GM18907 (cell line): ENCODE data around the gene CNTROB.

Experiments
- ATAC-seq: cut with Tn5 transposase; IDR thresholded peaks from one replicate; pipeline ENCODE4 v1.9.1; 2021; ENCODE audit warnings: mild to moderate bottlenecking, moderate library complexity; ENCODE audit not compliant: unreplicated experiment

The CNTROB gene

DNA sequence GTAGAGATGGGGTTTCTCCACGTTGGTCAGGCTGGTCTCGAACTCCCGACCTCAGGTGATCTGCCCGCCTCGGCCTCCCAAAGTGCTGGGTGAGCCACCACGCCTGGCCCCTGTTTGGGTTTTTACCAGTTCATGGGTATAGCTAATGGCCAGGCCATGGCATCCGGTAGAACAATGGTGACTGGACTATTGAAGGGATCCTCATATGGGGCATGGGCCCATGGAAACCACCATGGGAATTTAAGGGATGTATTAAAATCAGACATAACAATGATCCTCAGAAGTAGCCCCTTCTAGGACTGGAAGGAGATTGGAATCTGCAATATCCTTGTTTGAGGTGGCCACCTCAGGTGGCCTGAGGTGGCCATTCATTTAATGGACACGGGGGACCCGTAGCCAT, 52.9 kb downstream of the CNTROB start:
- ATAC-seq = no peak

DNA sequence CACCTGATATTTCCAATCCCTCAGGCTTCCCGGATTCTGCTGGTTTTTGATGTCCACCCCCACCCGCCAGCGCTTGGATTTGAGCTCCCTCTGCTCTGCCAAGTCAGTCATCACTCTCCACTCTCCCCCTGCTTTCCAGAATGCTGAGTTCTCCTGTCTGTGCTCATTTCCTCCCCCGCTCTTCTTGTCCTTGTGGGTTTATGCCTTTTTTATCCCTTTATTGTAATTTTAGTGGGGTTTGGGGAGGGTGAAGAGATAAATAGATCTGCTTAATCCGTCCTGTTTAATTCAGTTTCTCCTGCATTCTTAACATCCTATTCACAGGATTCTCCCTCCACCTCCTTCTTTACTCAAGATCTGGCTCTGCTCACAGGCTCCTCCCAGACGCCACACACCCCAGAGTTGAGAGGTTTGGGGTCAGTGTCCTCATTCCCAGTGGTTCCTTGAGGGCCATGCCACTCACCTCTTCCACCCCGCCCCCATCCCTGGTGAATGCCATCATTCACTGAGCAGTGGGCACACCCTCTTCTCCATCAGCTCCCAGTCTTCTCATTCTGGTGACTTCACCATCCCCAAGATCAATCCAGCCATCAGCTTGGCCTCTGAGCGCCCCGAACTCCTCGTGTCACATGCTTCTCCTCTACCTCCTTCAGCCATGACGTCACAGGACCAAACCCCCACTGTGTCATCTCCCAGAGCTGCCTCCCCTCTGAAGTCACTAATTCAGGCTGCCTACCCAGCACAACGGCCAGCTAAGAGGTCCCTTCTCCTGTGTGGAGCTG, 55.3 kb downstream of the CNTROB start:
- no peak for ATAC-seq

DNA sequence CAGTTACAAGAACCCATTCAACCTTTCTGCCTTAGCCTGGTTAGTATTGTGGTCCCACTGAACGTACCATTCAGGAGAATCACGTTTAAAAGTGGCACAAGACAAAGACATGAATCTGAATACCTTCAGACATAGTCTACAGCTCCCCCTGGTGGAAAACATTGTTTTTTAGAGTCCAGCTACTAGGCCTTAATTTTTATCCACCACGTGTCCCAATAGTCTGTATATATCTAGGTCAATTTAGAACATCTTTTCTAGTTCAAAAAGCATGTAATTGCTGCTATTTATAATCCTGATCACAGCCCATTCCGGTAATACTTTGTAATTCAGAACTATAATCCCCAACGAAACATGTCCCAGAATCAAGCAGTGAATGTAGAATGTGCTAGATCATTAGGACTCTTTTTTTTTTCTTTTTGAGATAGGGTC, 56.8 kb downstream of the CNTROB start:
- ATAC-seq = no peak

DNA sequence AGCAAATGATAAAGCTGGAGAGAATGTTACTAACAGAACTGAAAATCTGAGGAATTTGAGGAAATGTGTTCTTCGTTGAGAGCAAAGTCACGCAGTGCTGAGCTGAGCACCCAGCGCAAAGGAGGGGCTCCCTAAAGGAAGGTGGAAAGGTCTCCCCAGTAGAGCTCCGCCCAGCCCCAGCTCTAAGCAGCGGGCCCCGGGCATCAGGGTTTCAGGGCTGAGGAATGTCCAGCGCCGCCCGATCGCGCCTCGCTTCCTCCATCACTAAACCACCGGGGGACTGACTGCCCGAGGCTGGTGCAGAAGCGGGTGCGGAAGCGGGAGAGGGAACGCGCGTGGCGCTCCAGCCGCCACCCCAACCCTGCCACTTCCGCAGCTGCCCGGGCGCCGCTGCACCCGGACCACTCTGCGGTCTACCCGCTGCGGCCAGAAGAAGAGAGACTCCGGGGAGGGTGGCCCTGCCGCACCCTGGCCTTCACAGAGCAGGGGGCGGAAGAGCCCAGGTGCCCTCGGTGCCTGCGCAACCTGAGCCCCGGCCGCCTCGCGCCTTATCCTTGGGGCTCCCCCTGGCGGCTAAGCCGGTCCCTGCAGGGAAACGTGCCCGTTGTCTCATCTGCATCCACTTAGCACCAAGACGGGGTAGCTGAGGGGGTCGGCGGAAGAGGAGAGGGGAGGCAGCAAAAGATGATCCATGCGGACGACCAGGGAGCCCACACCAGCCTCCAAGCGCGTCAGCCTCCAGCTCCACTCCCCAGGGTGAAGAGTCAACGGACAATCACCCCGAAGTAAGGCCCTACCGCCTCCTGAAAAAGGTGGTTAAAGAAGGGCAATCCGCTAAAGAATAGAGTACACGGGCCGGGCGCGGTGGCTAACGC, 58.0 kb downstream of the CNTROB start:
- peak; percentile 81 for ATAC-seq

DNA sequence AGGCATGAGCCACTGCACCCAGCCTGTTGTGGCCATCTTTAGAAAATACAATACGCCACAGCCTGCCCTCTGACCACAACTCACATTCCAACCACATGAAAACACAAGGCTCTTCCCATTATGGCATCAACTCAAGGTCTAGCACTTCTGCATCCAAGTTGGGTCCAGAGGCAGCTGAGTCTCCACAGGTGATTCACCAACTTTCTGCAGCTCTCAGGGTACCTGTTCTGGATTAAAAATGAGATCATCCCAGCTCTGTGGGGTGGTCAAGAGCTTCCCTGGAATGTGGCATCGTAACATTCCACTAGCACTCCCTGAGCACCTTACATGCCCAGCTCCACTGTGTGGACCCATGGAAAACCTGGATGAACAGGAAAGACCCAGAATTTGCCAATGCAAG, 60.5 kb downstream of the CNTROB start:
- ATAC-seq = no peak

DNA sequence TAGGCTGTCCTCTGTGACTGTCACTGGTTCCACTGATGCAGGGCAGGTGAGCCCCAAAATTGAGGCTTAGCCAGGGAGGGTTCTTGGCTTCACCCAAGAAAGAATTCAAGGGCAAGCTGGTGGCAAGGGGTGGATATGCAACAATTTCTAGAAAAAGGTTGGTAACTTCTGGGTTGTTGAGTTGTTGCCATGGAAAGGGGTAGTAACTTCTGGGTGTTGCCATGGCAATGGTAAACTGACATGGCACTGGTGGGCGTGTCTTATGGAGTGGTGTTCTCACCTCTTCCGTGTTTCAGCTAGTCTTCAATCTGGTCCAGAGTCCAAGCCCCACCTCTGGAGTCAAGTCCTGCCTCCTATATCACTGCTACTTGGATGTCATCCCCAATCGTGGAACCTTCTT, 60.9 kb downstream of the CNTROB start:
- no peak for ATAC-seq

DNA sequence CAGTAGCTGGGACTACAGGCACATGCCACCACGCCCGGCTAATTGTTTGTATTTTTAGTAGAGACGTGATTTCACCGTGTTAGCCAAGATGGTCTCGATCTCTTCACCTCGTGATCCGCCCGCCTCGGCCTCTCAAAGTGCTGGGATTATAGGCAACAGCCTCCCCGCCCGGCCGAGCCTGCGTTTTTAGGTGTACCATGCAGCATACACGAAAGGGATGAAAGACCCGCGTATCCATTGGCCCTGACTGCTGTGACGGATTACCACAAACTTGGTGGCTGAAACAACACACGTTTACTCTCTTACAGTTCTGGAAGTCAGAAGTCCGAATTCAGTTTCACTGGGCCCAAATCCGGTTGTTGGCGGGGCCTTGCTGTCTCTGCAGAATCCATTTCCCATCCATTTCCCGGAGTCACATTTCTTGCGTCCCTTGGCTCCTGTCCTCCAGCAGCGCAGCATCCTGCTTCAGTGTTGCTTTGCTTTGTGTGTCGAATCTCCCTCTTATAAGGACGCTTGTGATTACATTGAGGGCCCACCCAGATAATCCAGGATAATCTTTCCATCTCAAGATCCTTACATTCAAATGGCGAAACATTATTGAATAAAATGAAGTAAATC, 62.1 kb downstream of the CNTROB start:
- no peak for ATAC-seq

DNA sequence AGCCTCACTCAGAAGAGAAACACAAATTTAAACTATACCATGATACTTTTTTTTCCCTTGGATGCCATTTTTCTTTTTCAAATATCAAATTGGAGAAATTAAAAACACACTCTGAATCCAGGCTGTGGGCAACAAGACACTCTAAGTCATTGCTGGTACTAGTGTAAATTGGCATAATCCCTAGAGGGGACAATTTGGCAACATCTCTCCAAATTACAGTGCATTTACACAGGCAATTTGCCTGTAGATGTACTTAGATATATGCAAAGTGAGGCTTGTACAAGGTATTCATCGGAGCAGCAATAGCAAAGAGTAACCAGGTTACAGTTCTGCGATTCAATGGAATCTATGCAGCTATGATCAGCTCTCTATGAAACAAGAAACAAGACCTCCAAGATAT, 63.7 kb downstream of the CNTROB start:
- no peak for ATAC-seq

DNA sequence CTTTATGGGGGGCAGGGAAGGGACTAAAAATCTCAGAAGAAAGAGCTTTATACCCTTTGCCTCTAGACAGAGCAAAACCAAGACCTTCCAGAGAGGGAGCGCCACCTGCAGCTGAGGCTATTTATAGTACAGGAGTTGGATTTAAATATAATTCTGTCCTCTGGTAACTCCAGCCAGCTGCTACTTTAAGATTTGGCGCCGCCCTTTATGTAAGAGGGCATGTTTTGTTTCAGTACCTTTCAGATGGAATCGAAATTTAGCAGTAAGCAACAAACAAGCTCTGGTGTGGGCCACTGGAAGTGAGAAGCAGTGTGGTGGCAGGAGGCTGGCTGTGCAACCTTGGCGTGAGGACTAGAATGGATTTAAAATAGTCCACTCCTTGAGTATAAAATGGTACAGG, 65.2 kb downstream of the CNTROB start:
- ATAC-seq = no peak
